Mesothelial cell of epicardium (in vitro differentiated cells): ENCODE results near the gene LINGO4. TPM values are rescaled to one million over a fixed set of nuclear protein-coding genes. Genes with fewer than 3 reads are reported as not detected.
A peak's percentile ranks its signal among the peaks of the same experiment; 100 is the strongest.

Source experiments
- DNase-seq, 2 experiments: peaks; one replicate each; pipeline ENCODE4 v3.0.0; 2021; ENCODE audit warnings: low spot score in 2 of 2; ENCODE audit not compliant: unreplicated experiment in 2 of 2
- H3K27ac Mint-ChIP-seq: 2 replicates; pipeline ENCODE4 v1.8.0; 2021; ENCODE audit warnings: mixed read lengths
- H3K27me3 Mint-ChIP-seq: 2 replicates; pipeline ENCODE4 v1.8.0; 2021; ENCODE audit warnings: low read depth, mixed read lengths
- H3K36me3 Mint-ChIP-seq: 2 replicates; pipeline ENCODE4 v1.8.0; 2021; ENCODE audit warnings: mixed read lengths
- H3K4me1 Mint-ChIP-seq: 2 replicates; pipeline ENCODE4 v1.8.0; 2021; ENCODE audit warnings: mixed read lengths
- H3K4me3 Mint-ChIP-seq: 2 replicates; pipeline ENCODE4 v1.8.0; 2021; ENCODE audit warnings: mild to moderate bottlenecking, moderate library complexity, mixed read lengths
- H3K9me3 Mint-ChIP-seq: 2 replicates; pipeline ENCODE4 v1.8.0; 2021; ENCODE audit warnings: mixed read lengths
- total RNA-seq: library from RNA; stranded (reverse); gene quantifications from 3 replicates; pipeline ENCODE4 v1.2.1, GENCODE V29; 2021
- TF ChIP-seq, protein P1 (sequence below): fragments of 200-600 bp; sonication (generic); IDR thresholded peaks from one replicate; pipeline ENCODE4 v1.5.0; 2021; ENCODE audit warnings: antibody characterized with exemption; ENCODE audit not compliant: unreplicated experiment

Gene LINGO4
- total RNA-seq, 1 donor from 2014 or later = not detected

DNA sequence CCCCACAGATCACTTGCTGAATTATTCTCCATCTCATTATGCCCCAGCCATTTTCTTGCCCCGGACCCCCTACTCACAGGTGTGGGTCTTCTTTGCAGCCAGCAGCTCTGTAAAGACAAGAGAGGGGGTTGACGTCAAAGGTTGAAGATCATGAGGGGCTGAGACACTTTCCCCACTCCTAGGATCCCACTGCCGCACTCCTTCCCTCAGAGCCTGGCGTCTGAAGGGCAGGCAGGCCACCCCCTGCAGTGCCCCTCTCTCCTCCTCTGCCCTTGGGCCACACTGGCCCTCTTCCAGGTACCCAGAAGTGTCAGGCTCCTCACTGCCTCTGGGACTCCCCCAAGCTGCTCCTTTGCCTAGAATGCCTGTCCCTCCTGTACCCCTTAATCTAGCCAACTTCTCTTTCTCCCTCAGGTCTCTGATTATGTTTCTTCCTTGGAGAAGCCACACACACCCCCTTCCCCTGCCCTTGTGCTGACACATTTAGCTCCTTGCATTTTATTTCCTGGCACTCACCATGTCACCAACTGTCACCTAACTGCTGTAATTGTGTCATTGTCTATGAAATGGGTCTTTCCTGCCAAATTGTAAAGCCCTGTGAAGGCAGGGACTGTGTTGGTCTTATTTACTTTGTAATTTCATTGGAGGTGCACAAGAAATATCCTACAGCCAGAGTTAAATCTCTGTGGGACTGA, 24.3 kb upstream of the LINGO4 start:
- Mint-ChIP-seq H3K9me3 (no peaks in the 10 kb centered on the region), H3K4me3 (no peak overlapping the region), H3K4me1 (peaks cover 10% of the 10 kb centered on the region), H3K36me3 (no peaks in the 10 kb centered on the region), H3K27me3 (peaks cover 3% of the 10 kb centered on the region), H3K27ac (peak overlapping the region; percentile 70)
- TF ChIP-seq, protein P1, sequence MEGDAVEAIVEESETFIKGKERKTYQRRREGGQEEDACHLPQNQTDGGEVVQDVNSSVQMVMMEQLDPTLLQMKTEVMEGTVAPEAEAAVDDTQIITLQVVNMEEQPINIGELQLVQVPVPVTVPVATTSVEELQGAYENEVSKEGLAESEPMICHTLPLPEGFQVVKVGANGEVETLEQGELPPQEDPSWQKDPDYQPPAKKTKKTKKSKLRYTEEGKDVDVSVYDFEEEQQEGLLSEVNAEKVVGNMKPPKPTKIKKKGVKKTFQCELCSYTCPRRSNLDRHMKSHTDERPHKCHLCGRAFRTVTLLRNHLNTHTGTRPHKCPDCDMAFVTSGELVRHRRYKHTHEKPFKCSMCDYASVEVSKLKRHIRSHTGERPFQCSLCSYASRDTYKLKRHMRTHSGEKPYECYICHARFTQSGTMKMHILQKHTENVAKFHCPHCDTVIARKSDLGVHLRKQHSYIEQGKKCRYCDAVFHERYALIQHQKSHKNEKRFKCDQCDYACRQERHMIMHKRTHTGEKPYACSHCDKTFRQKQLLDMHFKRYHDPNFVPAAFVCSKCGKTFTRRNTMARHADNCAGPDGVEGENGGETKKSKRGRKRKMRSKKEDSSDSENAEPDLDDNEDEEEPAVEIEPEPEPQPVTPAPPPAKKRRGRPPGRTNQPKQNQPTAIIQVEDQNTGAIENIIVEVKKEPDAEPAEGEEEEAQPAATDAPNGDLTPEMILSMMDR = no peak
- no peak for DNase-seq

DNA sequence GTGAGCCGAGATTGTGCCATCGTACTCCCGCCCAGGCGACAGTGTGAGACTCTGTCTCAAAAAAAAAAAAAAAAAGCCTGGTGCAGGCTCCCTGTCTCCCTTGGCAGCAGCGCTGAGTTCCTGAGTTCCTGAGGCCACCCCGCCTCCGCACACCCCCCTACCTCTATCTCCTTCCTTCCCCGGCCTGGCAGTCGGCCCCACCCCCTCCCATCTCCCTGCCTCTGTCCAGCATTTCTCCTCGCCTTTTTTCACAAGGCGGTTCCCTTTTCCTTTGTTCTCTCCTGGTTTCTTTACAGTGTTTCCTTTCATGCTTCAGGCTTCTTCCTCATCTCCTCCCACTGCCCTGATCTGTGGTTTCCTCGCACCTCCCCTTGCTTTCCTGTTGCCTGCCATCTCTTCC, 23.7 kb upstream of the LINGO4 start:
- Mint-ChIP-seq H3K4me1 (peaks cover 10% of the 10 kb centered on the region), H3K9me3 (no peaks in the 10 kb centered on the region), H3K27me3 (peaks cover 3% of the 10 kb centered on the region), H3K27ac (peak overlapping the region; percentile 70), H3K4me3 (no peak overlapping the region), H3K36me3 (no peaks in the 10 kb centered on the region)
- DNase-seq = peak; percentile 51 to 55
- TF ChIP-seq, protein P1 = no peak

DNA sequence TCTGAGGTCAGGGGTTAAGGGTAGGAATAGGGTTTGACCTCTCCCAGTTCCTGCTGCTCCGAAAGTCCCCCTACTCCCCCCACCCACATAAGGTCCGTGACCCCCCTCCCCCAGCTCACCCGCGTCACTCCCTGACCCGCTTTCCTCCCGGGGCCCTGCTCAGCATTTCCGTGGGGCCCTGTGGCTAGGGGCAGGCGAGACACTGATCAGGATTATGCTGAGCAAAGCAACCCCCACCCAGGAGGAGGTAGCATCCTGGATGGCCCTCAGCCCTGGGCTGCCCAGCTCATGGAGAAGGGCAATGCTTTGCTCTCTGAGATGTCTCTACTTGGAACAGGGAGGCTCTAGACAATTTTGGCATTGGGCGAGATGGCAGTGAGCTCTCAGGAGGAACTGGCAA, 22.6 kb upstream of the LINGO4 start:
- H3K36me3 Mint-ChIP-seq = no peaks in the 10 kb centered on the region
- H3K9me3 Mint-ChIP-seq = no peaks in the 10 kb centered on the region

DNA sequence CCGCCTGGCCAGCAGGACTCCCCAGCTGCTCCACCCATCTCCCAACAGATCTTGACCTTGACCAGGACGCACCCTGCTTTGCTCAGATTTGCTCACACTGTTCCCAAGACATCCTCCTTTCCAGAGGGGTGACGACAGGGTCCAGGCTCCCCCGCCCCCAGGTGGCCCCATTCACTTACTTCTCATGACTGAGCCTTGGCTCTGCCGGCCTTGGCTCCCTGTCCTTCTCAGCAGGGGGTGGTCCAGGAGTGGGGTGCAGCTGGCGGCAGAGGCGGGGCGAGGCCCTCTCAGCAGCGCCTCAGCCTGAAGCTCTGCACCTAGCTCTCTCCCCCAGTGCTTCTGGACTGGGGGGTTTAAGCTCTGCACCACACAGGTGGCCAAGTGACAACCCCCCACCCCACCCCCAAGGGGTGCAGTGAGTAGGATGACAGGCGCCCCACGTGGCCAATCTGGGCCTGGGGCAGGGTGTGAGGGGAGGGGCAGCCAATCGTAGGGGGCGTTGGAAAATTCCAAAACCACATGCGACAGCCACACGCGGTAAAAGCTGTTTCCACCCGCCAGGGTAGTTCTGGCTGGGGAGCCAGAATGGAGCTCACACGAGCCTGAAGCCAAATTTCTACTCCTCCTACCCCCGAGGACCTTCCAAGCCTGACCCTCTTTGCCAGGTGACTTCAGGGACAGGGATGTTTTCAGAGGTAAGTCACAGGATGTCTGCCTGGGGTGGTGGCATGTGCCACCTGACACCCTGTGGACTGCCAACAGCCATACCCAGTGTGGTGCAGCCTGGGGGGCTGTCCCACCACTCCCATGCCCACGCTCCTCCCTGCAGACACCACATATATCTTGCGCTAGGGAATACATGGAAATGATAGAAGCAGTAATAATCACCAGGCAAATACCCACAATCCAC, 20.8 kb upstream of the LINGO4 start:
- DNase-seq = no peak
- Mint-ChIP-seq H3K27me3 (peaks cover 14% of the 10 kb centered on the region), H3K9me3 (no peaks in the 10 kb centered on the region), H3K4me1 (peaks cover 10% of the 10 kb centered on the region), H3K36me3 (no peaks in the 10 kb centered on the region), H3K27ac (no peak overlapping the region), H3K4me3 (no peak overlapping the region)
- TF ChIP-seq, protein P1 = no peak

More for the DNA sequence above, 22.6 kb upstream of the LINGO4 start:
- peaks cover 10% of the 10 kb centered on the region for H3K4me1 Mint-ChIP-seq
- peaks cover 10% of the 10 kb centered on the region for H3K27me3 Mint-ChIP-seq
- DNase-seq = no peak
- H3K4me3 Mint-ChIP-seq = no peak overlapping the region
- TF ChIP-seq, protein P1 = no peak
- H3K27ac Mint-ChIP-seq = no peak overlapping the region

DNA sequence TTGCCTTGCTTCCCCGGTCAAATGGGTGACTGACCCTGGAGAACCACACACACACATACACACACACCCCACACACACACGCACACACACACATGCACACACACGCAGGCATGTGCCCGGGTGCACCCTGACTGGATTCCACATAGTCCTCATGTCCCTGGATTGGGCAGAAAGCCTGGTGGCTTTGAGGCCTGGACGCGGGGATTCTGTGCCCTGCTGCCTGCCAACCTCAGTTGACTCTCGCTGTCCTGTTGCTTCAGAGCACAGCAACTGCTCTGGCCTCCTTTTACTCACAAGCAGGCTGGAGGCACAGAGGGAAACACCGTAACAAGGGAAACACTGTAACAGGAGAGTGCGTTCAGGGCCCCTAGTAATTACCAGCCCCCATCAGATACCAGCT, 20.0 kb upstream of the LINGO4 start:
- DNase-seq = no peak
- TF ChIP-seq, protein P1 = no peak
- H3K9me3 Mint-ChIP-seq = no peaks in the 10 kb centered on the region
- peaks cover 10% of the 10 kb centered on the region for H3K4me1 Mint-ChIP-seq
- H3K4me3 Mint-ChIP-seq = no peak overlapping the region
- H3K27me3 Mint-ChIP-seq = peaks cover 14% of the 10 kb centered on the region
- H3K27ac Mint-ChIP-seq = no peak overlapping the region
- no peaks in the 10 kb centered on the region for H3K36me3 Mint-ChIP-seq
